Stimulated activated CD4-positive, alpha-beta T cell treated with anti-CD3 and anti-CD28 coated beads, Interleukin-1b, Interleukin-23, amount 100 ng/mL, for 48 hours (primary cell): ENCODE measurements around the gene IMMP2L.

ENCODE experiments used
- DNase-seq: peaks from one replicate; pipeline ENCODE4 v3.0.0-alpha.2; 2020

Gene IMMP2L

GRCh38 chr7:110835218-110835617 lies 727.1 kb downstream of the IMMP2L start:
- no peak for DNase-seq

DNA sequence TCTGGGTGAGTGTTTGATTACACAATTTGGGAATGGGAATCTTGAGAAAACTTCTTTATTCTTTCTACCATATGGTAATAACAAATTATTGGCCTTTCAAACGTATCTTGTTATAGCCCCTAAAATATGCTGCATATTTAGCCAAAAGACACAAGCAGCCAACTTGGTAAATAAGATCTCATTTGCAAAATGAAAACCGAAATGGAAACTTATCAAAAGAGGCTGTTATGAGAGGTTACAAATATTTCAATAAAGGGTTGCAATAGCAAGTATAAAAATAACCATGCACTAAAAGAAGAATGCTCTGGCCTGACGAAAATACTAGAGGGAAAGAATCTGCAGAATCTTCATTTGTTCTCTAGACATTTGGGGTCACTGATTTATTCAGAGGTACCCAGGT lies 730.9 kb downstream of the IMMP2L start:
- no peak for DNase-seq

- no peak for DNase-seq
Measured at GRCh38 chr7:110830778-110831177, 731.5 kb downstream of the IMMP2L start.

DNA sequence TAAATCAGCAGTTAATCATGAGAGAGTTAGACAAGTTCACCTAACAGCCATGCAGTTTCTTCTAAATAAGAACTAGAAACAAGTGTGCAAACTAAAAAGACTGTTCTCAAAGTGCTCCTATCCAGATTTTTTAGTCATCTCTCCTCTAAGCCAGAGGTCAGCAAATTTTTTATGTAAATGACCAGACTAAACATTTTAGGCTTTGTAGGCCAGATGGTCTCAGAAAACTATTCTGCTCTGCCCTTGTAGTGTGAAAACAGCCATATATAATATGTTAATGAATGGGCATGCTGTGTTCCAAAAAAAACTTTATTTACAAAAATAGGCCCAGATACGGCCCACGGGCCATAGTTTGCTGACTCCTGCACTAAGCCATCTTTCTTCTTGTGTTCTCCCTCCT lies 734.4 kb downstream of the IMMP2L start:
- DNase-seq, result no peak

DNA sequence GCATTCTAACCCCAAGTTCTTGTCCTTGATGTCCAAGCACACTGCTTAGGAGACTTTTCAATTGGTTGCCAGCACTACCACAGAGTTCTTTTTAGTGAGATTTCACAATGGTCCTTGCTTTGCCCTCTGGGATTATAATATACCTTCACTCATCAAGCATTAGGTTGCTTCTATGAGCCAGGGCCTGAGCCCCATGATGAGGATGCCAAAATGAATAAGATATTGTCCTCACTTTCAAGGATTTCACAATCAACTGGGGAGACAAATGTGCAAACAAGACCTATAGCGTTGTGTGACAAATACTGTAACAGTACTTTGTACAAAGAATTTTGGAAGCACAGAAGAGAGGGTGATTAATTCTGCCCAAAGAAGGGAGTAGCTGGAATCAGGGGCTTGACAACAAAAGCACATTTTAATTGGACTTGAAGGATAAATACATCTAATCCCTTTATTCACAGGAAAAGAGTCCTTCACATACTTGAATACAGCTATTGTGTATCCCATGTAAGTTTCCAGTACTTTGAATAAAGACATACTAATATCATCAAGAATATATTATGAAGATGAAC lies 734.9 kb downstream of the IMMP2L start:
- DNase-seq, result no peak

- no peak for DNase-seq
Measured at GRCh38 chr7:110813986-110814385, 748.3 kb downstream of the IMMP2L start.

DNA sequence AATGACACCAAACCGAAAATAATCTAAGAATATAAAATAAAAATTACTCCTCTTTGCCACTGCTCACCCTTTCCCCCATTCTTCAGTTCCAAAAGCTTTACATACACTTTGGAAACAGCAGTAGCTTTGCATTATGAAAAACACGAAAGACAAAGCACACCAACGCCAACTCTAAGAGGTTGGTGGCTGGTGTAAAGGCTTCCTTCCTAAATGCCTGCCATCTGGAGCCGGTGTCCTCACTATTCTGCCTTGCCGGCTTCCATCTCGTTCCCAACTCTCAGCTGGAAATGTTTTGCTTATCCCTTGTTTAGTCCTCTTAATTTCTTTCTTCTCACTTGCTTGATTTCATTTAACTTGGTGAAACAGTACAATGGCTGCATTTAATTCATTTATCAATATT lies 752.5 kb downstream of the IMMP2L start:
- DNase-seq, result no peak

- DNase-seq, result no peak
Measured at GRCh38 chr7:110808361-110808760, 753.9 kb downstream of the IMMP2L start.

DNA sequence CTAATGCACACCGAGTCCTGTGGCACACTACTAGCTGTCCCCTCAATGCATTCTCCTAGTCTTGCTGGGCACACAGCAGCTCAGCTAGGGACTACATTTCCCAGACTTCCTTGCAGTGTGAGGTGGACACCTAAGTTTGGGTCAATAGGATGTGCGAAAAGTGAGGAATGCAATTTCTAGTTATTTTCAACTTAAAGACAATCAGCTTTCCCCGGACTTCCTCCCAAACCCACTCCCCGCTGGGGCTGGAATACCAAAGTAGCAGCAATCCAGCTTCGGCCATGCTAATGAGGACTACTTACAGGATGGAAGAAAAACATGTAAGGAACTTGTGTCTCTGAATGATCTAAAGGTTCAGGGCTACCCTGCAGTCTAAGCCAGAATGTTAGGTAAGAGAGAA lies 757.8 kb downstream of the IMMP2L start:
- DNase-seq, result no peak

DNA sequence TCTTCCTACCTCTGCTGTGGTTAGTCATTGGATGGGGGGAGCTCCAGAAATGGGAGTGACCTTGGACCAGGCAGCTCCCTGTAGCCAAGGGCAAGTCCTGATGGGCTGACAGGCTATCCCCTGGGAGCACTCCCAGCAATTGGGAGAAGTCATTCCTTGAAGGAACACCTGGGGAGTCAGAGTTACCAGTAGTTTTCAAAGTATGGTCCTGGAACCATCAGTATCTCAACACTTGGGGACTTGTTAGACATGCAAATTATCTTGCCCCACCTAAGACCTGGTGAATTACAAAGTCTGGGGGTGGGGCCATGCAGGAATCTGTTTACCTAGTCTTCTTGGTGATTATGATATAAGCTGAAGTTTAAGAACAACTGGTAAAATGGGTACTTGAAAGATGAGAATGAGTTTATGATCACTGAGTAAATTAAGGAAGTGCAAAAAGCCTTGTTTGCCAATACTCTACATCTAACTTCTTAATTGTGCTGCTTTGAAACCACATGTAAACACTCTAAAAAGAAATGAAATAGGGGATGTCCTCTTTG lies 758.6 kb downstream of the IMMP2L start:
- no peak for DNase-seq

- DNase-seq, result no peak
Measured at GRCh38 chr7:110801502-110801901, 760.8 kb downstream of the IMMP2L start.

DNA sequence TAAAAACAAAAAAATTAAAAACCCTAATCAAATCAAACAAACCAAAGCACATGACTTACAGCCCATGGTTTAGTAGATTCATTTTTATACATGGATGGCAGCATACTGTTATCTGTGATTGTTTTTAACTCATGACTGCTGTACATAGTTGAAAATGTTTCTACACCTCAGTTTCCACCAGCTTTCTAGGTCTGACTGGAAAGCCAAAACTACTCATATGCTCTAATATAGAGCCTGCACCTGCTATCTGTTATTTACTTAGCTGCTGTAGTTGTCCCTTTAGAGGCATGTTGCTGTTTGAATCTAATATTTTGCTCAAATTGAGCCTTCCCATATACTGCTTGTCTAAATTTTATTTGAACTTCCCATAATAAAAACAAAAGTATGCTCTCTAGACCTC lies 761.3 kb downstream of the IMMP2L start:
- DNase-seq, result no peak

- no peak for DNase-seq
Measured at GRCh38 chr7:110797656-110798055, 764.6 kb downstream of the IMMP2L start.

- DNase-seq, result no peak
Measured at GRCh38 chr7:110790992-110791391, 771.3 kb downstream of the IMMP2L start.

DNA sequence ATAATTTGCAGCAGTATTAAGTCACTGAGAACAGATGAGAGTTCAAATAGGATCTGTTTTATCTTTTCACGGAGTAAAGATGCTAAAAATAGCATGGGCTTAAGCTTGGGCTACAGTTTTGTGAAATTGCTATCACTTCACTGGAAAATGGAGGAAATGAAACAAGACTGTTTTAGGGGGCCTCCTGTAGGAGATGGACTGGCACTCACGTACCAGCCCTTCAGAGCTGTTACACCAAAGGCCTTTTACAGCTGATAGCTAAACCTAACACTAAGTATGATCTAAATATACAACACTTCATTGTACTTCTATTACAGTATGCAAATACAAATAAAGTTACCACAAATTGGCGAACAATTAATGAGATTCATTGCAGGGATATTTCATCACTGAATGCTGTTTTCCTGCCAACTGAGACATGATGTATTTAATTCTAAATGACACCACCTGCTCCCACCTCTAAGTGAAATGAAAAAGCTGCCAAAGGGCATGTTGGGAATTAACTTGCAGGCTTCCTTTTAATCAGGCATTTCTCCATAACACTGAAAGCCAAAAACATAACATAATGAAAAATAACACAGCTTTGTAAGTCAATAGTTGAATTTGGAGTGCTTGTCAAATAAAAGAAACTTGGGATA lies 775.8 kb downstream of the IMMP2L start:
- no peak for DNase-seq

GRCh38 chr7:110784749-110785148 lies 777.5 kb downstream of the IMMP2L start:
- no peak for DNase-seq

DNA sequence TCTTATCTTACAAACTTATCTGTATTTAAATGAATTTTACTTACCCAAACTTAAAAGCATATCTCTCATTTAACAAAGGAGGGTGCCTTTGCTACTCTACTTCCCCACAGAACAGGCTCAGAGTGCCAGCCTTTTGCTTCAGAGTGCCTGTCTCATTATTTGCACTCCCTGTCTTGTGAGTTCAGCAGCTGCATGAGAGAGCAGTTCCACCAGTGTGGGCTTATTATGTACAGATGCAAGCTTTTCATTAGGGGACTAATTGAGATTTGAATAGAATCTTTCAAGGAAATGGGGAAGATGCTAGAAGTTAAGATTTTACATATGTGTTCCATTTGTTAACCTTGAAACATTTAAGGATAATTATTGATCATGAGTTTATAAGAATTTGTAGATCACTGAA lies 781.6 kb downstream of the IMMP2L start:
- no peak for DNase-seq

DNA sequence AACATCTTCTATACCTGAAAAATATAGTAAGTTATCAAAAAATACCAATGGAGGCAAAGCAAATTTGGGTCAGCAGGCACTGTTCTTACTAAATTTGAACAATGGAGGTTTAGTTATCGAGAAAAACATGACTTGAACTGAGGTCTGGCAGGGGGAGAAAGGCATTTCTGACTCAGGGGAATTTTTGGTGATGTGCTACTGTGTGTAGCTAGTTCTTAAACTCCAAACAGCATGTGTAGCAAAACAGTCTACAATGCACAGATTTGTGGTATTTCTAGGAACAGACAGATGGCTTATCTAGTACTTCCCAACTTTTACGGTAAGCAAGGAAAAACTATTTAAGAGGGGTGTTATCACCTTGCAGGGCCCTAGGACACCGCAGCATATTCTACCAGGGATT lies 783.0 kb downstream of the IMMP2L start:
- no peak for DNase-seq

- DNase-seq, result no peak
Measured at GRCh38 chr7:110775046-110775445, 787.2 kb downstream of the IMMP2L start.

- DNase-seq, result no peak
Measured at GRCh38 chr7:110774071-110774470, 788.2 kb downstream of the IMMP2L start.

DNA sequence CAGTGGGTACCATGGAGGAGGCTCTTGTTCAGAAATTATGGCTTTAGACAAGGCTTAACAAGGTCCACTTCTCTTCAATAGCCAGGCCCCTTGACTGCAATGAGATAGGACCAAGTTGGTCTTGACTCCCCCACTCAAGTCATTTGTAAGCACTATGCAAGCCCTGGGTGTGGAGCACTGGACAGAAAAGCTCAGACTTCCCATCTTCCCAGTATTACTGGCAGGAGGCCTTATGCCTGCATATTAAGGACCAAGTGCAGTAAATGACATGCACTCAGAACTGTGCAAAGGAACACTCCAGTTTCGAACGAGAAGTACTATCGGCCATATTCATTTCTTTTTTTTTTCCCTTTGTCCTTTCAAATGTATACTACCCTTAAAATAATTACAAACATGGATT lies 789.7 kb downstream of the IMMP2L start:
- DNase-seq, result no peak

DNA sequence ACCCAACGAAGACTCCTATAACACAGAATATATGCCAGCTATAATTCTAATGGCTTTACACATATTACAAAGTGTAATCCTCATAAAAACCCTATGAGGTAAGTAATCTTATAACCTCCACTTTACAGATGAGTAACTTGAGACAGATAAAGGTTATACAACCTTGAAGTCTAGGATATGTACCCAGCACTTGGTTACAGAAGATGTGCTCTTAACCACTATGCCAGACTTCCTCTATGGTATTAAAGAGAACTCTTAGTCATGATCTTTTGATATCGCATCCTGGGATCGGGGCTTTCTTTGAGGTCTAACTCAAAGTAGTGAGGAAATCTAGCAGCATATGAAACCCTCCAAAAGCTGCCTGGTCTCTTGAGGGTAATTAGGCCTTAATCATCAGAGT lies 790.6 kb downstream of the IMMP2L start:
- DNase-seq, result no peak

- no peak for DNase-seq
Measured at GRCh38 chr7:110767550-110768110, 794.7 kb downstream of the IMMP2L start.

DNA sequence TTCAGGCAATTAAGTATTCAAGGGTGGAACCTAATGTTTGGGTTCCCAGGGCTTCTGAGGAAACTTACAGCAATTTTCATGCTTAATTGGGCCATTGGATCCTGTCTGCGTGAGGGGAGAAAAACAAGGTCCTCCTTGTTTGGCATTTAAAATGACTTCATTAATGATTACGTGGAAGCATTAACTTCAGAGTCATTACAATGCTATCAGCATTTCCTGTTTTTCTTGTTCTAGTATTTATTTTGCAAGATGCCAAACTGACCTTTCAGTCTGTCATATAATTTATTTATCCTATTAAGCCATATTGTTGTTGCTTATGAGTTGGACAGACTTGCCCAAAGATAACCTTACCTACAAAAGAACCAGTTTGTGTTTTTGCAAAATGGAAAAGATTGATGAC lies 795.4 kb downstream of the IMMP2L start:
- DNase-seq, result no peak

DNA sequence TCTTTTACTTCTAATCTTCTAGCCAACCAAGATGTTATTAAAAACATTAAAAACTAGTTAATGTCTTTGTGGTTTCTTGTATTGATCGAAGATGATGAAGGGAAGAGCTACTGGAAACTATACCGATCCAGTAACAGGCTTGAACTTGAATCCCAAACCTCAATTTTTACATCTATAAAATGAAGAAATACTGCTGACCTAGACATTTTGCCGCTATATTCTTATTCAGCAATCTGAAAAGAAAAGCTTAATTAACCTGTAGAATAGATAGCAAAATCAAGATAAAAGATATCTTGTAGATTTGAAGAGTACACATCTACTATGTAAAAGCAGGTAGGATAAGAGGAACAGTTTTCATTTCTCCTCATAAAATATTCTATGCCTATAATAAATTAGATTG lies 797.4 kb downstream of the IMMP2L start:
- no peak for DNase-seq
